ENCODE results near the gene LRRC8E. TPM values are rescaled to one million over a fixed set of nuclear protein-coding genes. Genes with fewer than 3 reads are reported as not detected.

LRRC8E gene
- total and polyA plus RNA-seq, 2 of the 8 experiments (the other 6 are each of a cell fraction or from before 2014, with no cell fraction given), result 2.7 to 2.9 TPM

- peaks cover 21% of the 10 kb centered on the region for H3K23me2 ChIP-seq (ENCODE audit: low read depth, low read length)
- H3K23ac ChIP-seq (ENCODE audit: insufficient read length), result no peak overlapping the region
- H3K4me2 ChIP-seq (ENCODE audit: insufficient read depth in 1 of 2, low read depth in 2 of 2, low read length in 2 of 2), result peak overlapping the region; percentile 86 to 94
- no peak overlapping the region for H2BK12ac ChIP-seq (ENCODE audit: low read depth, low read length)
- H4K5ac ChIP-seq (ENCODE audit: insufficient read length, low read depth, low read length), result no peak overlapping the region
- H3K9ac ChIP-seq (replicated peaks in 1 of 4; ENCODE audit: extremely low read depth in 1 of 4, low read depth in 3 of 4, low read length in 3 of 4), result no peak overlapping the region
- H3K4me1 ChIP-seq (replicated peaks in 1 of 4; ENCODE audit: control insufficient read depth in 3 of 4, insufficient read depth in 4 of 4, low read length in 3 of 4), result peaks cover 0 to 19% (median 10%) of the 10 kb centered on the region in 4 experiments; a peak in 5 of 7 replicates
- H4K8ac ChIP-seq (ENCODE audit: extremely low read depth, insufficient read depth, low read length), result no peak overlapping the region; the same call in 1 of the 2 replicates
- H2BK5ac ChIP-seq (ENCODE audit: low read depth, low read length), result no peak overlapping the region
- DNase-seq (ENCODE audit: low read depth in 1 of 2, low spot score in 2 of 2), result peak in 1 of 2 experiments; percentile 80
- H2BK120ac ChIP-seq (replicated peaks; ENCODE audit: low read depth, low read length), result no peak overlapping the region
- H3K79me1 ChIP-seq (ENCODE audit: low read depth, low read length), result no peaks in the 10 kb centered on the region
- CTCF ChIA-PET (ENCODE audit: partially characterized antibody), result interaction anchor here (0.6 to 9.0 kb wide), 19 partner anchors 8 to 239 kb away, joined by 3 to 112 read pairs (median 5); partner anchors contain the start of genes LRRC8E, MAP2K7, PRR36 and TIMM44
- H2AFZ ChIP-seq (ENCODE audit: low read length), result no peak overlapping the region
- H2BK20ac ChIP-seq (ENCODE audit: low read length), result no peak overlapping the region
- H3K18ac ChIP-seq (ENCODE audit: extremely low read depth, low read length), result peak overlapping the region; percentile 32
- peaks cover 5 to 7% of the 10 kb centered on the region in 2 experiments for H4K20me1 ChIP-seq (replicated peaks in 1 of 2; ENCODE audit: control insufficient read depth in 1 of 2, insufficient read depth in 2 of 2, low read length in 2 of 2)
- peaks cover 17 to 45% (median 39%) of the 10 kb centered on the region in 4 experiments; a peak in 6 of 7 replicates for H3K27me3 ChIP-seq (replicated peaks in 1 of 4; ENCODE audit: control insufficient read depth in 3 of 4, extremely low read depth in 1 of 4, insufficient read depth in 3 of 4, low read length in 3 of 4)
- 0 out of 2 replicates have a peak overlapping the region, but pooled peaks have one; percentile 11 for H2AK5ac ChIP-seq (ENCODE audit: low read depth, low read length)
- no peak overlapping the region for H3K4ac ChIP-seq (replicated peaks; ENCODE audit: insufficient read length, low read depth, low read length)
- H4K91ac ChIP-seq (replicated peaks; ENCODE audit: insufficient read length, low read length), result peak overlapping the region; percentile 3
- H3K14ac ChIP-seq (ENCODE audit: insufficient read length), result no peak overlapping the region
- H3K56ac ChIP-seq (replicated peaks; ENCODE audit: insufficient read length, low read depth, low read length), result no peak overlapping the region
- no peaks in the 10 kb centered on the region for H3K79me2 ChIP-seq (ENCODE audit: control insufficient read depth in 1 of 2, insufficient read depth in 2 of 2, low read length in 2 of 2)
- peak overlapping the region; percentile 30 to 64 (median 39) for H3K4me3 ChIP-seq (ENCODE audit: extremely low read depth in 1 of 4, insufficient read depth in 2 of 4, low read depth in 3 of 4, low read length in 4 of 4)
- H3K36me3 ChIP-seq (ENCODE audit: control insufficient read depth in 2 of 4, insufficient read depth in 4 of 4, low read length in 3 of 4), result peaks cover 4 to 14% (median 6%) of the 10 kb centered on the region in 4 experiments; a peak in 4 of 8 replicates
- no peak overlapping the region for H3K27ac ChIP-seq (ENCODE audit: low read depth, low read length)
- no peaks in the 10 kb centered on the region for H3K9me3 ChIP-seq (ENCODE audit: insufficient read depth in 2 of 2, low read depth in 1 of 2, low read length in 1 of 2)
- 4% methylated on average over 28 of the region's 104 CpGs; no CpG with 5 or more reads in 1 of the 2 experiments for WGBS, 2 experiments (ENCODE audit: extremely low coverage in 1 of 2, insufficient coverage in 1 of 2, insufficient read length in 1 of 2, insufficient replicate concordance in 2 of 2, low coverage in 1 of 2, low lambda C conversion rate in 2 of 2, missing lambda C conversion rate in 1 of 2)
- no peak for FAIRE-seq
- POLR2A ChIA-PET (ENCODE audit: partially characterized antibody), result interaction anchor here (0.5 to 10.6 kb wide), 19 partner anchors 8 to 284 kb away, joined by 3 to 106 read pairs (median 4); partner anchors contain the start of genes CTXN1, LRRC8E, MAP2K7 and PRR36
- H2BK15ac ChIP-seq (ENCODE audit: low read length), result no peak overlapping the region
- TF ChIP-seq MAX (IDR thresholded peaks at IDR 0.05), result peak; percentile 29; the same call in 1 of the 2 replicates
- 0 out of 2 replicates have a peak, but pooled peaks have one; percentile 36 for TF ChIP-seq PHF8 (conservative IDR thresholded peaks at IDR 0.05; ENCODE audit: low read depth, low read length)
- peak; percentile 89 for TF ChIP-seq TBP (IDR thresholded peaks at IDR 0.05; ENCODE audit: low read depth, low read length)
- no peak for TF ChIP-seq CTBP2 (IDR thresholded peaks at IDR 0.05; ENCODE audit: borderline replicate concordance, insufficient read depth, insufficient read length, low read length)
- TF ChIP-seq CTCF (IDR thresholded peaks at IDR 0.05; ENCODE audit: control extremely low read depth in 1 of 3, insufficient read depth in 1 of 3, low read depth in 1 of 3, low read length in 3 of 3), result peak in 2 of 3 experiments; percentile 30 to 40; a peak in 3 of 4 replicates
- TF ChIP-seq KDM4A (IDR thresholded peaks at IDR 0.05; ENCODE audit: low read depth, low read length, severe bottlenecking), result peak; percentile 90
- TF ChIP-seq BACH1 (IDR thresholded peaks at IDR 0.05; ENCODE audit: low read length), result no peak
Measured at GRCh38 chr19:7916103-7916954, 28.0 kb downstream of the LRRC8E start.

Data from H1 (cell line).